SW480 (cell line): ENCODE data around the gene SOX6.
A peak's percentile ranks its signal among the peaks of the same experiment; 100 is the strongest.
"Not testable (repeated sequence)": the region's sequence is repeated elsewhere in the genome, so short reads cannot be mapped to it uniquely, and the experiment has no call there.

ENCODE experiments used
- DNase-seq: peaks from one replicate; pipeline ENCODE4 v3.0.0-alpha.2; 2016; ENCODE audit warnings: low spot score

SOX6 gene

DNA sequence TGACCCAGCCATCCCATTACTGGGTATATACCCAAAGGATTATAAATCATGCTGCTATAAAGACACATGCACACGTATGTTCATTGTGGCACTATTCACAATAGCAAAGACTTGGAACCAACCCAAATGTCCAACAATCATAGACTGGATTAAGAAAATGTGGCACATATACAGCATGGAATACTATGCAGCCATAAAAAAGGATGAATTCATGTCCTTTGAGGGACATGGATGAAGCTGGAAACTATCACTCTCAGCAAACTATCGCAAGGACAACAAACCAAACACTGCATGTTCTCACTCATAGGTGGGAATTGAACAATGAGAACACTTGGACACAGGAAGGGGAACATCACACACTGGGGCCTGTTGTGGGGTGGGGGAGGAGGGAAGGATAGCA lies 209.4 kb downstream of the SOX6 start:
- not testable (repeated sequence) for DNase-seq

DNA sequence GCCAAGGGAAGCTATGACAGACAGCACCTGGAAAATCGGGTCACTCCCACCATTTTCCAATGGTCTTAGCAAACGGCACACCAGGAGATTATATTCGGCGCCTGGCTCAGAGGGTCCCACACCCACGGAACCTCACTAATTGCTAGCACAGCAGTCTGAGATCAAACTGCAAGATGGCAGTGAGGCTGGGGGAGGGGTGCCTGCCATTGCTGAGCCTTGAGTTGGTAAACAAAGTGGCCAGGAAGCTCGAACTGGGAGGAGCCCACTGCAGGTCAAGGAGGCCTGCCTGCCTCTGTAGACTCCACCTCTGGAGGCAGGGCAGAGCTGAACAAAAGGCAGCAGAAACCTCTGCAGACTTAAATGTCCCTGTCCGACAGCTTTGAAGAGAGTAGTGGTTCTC lies 214.7 kb downstream of the SOX6 start:
- DNase-seq, result not testable (repeated sequence)

DNA sequence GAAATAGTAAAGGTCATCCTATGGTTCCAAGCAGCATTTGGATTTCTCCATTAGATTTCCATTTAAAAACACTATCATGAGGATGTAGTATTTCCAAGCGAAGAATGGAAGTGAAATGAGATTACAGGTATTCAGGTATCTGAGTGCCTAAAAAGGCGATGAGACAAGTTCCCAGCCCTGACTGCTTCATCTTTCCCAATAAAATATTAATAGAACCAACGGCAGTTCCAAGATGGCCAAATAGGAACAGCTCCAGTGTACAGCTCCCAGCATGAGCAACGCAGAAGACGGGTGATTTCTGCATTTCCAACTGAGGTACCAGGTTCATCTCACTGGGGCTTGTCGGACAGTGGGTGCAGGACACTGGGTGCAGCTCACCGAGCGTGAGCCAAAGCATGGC lies 215.2 kb downstream of the SOX6 start:
- not testable (repeated sequence) for DNase-seq

DNA sequence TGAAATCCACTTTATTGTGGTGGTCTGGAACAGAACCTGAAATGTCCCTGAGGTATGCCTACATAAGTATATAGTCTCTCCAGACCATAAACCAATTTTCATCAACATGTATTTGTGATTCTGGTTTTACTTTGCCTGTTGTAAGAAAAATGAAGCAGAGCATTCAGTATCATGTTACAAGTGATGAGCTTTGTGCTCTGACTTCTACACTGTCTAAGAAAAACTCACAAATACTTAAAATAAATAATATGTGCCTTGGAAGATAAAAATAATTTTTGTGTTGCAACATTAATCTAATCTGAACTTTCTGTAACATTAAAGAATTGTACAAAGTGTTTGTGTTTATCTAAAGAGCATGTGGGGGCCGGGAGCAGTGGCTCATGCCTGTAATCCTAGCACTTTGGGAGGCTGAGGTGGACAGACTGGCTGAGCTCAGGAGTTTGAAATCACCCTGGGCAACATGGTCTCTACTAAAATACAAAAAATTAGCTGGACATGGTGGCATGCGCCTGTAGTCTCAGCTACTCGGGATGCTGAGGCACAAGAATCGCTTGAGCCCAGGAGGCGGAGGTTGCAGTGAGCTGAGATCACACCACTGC lies 219.5 kb downstream of the SOX6 start:
- DNase-seq, result no peak

DNA sequence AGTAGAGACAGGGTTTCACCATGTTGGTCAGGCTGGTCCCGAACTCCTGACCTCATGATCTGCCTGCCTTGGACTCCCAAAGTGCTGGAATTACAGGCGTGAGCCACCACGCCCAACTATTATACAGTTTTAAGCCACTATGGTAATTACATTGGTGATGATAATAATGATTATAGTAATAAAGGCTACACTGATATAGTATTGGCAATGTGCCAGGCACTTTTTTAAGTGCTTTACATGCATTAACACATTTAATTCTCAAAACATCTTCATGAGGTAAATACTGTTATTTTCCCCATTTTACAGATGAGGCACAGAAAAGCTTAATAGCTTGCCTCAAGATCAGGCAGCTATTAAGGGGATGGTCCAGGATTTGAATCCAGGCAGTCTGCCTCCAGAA lies 222.5 kb downstream of the SOX6 start:
- DNase-seq, result no peak

DNA sequence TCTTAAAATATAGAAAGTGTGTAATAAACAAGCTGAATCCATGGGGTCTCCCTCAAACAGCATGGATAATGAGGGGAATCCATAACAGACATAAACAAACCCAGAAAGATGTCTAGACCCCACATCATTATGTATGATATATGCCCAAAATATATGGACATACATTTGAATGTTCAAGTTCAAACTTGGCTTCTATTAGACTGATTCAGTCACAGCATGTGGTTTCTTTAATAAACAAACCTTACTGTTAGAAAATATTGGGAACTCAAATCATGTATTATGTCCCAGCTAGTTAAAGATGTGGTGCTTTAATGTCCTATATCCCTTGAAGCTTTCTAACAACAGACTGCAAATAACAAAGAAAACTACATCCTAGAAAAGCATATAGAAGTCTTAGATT lies 228.6 kb downstream of the SOX6 start:
- DNase-seq, result no peak

DNA sequence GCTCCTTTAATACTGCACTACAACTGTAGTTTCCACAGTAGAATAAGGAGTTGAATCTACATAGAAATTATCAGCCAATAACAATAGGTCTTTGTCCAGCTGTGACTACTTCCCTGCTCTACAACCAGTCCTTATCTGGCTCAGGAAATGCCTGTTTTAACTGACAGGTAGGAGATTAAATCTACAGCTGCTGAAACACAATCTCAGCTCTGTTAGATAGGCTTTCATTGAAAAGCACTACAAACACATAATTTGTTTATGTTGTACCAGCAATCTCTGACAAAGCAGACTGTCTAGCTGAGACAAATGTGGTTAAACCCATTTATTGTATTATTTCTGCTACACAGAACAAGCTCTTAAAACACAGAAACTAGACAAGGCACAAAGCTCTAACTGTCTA lies 230.0 kb downstream of the SOX6 start:
- peak; percentile 52 for DNase-seq

DNA sequence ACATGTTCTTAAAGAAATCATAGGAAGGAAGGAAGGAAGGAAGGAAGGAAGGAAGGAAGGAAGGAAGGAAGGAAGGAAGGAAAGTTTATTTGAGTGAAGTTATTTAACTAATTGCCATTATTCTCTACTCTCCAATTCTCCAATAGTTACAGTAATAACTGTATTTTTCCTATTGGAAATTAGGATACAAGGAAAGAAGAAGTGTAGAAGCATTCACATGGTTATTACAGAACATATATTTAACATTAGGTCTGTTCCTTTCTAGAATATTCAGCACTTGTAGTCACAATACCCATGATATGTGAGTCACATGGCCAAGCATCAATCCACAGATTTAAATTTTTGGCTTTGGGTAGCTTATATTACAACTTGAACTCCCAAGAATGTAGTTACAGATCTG lies 230.6 kb downstream of the SOX6 start:
- no peak for DNase-seq

DNA sequence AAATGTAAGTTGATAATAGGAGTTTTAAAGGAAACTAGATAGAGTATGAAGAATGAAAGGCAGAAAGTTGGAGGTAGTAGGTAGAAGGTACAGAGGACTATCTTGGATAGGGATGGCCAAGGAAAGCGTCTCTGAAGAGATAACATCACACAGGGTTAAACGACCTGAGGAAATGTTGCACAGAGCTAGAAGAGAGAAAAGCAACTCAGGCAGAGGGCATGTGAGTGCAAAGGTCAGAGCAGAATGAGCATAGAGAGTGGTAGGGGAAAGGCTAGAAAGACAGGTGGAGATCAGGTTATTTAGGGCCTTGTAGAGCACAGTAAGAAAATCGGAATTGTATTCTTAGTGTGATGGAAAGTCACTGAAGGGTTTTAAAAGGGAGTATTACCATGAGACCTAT lies 232.0 kb downstream of the SOX6 start:
- DNase-seq, result no peak

DNA sequence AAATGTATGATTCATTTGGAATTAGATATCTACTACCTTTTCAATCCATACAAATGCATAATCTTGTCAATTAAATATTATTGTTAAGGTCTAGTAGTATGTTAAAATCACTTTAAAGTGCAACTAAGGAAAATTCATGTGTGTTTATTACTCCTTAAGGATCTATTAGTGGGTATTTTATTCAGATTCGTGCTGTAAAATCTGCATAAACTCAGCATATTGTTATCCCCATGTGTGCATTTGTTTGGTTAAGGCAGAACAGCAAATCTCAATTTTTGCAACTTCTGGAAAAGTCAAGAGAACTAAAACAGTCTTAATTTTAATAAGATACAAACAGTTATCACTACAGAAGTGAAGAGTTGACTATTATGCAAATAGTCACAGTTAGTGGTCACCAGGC lies 234.5 kb downstream of the SOX6 start:
- no peak for DNase-seq

DNA sequence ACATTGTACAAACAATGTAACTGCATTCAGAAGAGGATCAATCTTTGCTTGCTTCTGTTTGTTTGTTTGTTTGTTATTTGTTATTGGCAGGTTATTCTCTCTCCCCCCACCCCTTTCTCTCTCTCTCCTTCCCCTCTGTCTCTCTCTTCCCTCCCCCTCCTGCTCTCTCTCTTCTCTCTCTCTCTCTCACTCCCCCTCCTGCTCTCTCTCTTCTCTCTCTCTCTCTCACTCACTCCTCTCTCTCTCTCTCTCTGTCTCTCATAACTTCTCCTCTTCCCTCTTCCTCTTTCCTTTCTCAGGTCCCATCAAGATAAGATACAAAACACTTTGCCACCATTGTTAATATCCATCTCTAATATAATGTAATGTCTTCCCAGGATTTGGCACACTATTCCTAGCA lies 236.3 kb downstream of the SOX6 start:
- no peak for DNase-seq

DNA sequence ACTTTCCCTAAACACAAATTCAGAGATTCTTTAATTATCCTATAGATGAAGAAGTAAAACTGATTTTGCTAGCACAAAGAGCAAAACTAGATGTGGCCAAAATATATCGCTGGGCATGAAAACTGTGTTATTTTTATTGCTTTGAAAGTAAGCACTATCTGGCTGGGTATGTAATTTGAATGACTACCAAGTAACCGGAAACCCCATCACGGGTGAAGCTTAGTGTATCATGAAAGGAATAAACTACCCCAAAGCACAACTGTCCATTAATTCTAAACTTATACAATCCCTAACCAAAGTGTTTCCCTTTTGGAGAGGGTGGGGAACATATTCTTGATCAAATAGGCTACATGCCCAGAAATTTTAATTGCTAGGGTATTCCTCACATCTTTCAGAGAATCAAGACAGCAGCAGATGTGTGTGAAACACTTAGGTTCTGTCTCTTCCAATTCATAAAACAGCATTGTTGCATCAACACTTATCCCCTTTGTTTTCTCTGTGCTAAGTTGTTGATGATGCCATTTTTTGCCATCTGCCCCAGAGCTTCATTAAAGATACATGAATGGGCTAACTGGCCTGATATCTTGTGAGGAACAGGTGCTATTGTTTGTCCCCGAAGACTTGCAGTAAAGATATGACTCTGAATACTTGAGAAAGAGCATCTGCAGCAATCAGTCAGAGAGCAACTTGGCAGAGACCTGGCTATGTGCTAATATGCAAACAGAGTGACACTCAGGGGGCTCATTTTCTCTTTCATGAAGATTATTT lies 238.2 kb downstream of the SOX6 start:
- DNase-seq, result no peak

DNA sequence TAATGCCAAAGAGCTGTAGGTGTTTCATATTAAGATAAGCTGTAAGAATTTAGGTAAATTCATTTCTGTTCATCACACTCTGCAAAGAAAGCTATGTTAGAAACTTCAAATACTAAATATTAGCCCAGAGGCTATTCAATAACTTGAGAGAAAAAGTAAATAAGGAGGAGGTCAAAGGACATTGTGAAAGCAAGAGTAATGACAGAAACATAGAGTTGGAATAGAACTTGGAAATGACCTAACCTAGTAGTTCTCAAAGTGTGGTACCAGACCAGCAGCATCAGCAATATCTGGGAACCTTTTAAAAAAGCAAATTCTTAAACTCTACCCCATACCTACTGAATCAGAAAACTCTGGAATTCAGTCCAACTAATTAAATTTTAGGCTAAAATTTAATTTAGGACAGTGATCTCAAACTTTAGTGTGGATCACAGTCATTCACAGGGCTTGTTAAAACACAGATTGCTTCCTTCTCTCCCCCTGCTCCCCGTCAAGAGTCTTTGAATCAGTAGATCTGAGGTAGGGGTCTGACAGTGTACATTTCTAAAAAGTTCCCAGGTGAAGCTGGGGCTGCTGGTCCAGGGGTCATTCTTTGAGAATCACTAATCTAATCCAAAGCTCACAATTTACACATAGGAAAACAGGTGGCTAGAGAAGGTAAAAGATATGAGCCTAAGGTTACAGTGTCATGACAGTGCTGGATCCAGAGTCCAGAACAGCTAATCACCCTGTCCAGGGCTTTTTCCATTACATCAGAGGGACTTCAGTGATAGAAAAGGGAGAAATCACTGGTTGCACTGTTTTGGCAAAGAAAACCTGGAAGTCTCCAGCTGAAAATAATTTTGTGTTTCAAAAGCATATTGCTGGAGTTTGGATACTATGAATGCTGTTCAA lies 241.1 kb downstream of the SOX6 start:
- no peak for DNase-seq

DNA sequence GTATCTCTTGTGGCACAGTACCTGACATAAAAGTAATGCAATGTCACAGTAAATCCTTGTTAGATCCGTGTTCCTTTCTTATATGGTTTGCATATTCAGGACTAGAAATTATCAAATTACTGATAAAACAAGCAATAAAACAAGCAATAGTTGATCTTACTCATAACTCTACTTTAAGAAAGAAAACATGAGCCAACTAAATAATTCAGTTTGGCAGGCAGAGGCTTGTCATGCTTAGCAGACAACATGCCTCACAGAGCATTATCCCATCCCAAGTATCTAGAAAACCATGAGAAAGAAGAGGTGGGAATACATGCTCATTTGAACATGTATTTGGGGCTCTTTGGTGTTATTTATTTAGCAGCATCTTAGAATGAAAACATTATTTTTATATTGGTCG lies 241.9 kb downstream of the SOX6 start:
- DNase-seq, result no peak

DNA sequence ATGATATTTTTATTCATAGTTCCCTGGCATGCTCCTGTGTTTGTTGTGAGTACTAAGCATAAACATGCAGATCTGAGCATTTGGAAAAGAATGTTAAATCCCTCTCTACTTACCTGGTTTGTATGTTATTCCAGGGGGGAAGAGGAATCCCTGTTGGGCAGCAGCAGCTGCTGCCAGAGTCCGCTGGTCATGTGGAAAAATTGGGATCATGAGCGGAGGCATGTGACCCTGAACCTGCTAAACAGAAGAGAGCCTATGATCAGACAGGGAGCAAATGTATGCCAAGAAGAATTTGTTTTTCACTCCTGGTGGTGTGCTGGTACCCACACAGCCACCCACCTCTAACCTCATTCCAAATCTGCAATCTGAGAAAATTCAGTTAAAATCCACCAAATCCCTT lies 244.7 kb downstream of the SOX6 start:
- DNase-seq, result no peak

DNA sequence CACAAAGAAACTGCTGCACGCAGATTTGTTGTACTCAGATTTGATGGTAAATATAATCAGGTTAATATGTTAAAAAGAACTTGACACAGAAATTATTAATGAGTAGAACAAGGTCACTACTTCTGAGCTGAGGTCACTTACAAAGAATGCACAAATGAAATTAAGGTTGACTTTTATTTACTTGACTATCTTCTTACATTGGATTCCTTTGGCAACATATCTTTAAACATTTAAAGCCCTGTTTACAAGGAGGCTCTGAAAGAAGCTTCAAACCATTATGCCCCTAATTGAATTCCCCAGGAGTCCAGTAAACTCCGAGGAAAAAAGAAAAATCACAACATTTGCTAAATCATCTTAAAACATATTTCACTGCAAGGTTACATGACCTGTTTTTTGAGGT lies 245.5 kb downstream of the SOX6 start:
- no peak for DNase-seq

DNA sequence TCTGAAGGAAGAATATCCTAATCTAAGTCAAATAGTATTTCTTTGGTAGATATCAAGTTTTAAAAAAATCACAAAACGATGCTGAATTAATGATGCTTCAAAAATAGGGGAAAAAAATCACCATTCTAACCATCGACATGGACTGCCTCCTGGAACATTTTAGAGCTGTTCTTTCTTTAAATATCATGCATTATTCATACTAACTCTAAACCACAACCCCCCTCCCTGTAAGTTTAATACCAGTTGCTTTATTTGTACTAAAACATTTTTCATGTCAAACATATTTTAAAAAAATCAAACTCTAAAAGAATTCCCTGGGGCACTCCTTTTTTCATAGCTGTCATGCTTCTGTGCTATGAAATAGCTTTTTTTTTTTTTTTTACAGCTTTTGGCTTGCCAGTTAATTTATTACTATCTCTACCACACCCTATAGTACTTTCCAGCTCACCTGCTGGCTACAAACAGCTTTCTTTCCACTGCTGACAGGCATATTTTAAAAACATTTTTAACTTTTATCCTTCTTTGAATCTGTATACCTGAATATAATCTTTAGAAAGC lies 256.9 kb downstream of the SOX6 start:
- peak; percentile 51 for DNase-seq

DNA sequence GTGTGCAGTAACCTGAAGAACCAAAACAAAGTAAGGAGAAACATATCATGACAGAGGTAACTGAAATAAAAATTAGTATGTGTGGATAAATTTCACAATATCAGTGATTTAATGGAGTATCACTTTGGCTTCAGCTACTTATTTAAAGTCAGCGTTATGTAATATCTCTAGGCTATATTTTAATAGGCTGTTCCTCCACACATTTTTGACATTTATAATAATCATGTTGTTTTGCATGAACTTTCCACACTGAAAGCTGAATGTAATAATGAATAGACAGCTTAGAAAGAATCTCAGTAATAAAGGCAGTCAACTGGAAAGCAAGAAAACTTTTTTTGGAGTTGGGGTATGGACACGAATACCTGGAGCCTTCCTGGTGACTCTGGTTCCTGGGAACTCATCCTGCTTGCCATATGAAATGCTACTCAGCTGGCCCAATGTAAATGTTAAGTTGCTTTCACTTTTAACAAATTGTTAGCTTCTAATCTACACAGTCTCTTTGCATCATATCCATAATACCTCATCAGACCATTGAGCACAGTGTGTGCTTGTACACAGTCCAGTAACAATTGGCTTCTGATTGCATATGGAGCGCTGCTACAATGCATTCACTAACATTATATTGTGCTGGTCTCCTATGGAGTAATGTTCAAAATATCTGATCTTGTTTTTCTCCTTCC lies 257.7 kb downstream of the SOX6 start:
- DNase-seq, result peak; percentile 22

DNA sequence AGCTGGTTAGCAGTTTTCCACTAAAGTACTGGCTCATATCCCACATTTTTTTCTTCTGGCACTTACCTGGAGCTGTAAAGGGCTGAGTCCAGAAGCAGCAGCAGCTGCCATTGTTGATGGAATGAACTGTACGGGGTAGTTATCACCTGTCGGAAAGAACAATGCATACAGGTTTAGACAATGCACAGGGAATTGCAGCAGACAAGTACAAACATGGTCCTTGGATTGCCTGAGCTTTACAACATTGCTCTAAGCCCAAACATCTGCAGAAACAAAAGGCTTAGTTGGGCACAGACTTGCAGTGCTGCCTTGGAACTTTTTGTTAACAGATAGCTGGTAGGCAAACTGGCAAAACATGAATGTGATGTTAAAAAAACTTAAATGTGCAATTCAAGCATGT lies 258.8 kb downstream of the SOX6 start:
- peak; percentile 26 for DNase-seq

DNA sequence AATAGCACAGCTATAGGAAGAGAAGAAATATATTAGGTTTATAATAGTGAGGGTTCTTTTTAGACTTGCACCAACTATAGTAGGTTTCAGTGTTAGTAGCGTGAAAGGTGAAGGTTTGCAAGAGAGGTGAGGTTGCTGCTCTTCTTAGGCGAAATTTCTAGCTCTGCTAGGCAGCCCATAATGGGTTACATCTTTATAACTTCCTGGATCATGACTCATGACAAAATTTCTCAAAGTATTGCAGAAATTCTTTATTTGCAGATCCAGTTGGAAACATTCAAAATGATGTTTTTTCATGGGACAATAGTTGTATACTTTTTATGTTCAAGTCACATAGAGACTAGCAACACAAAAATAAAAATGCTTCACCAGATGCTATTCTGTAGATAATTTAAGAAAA lies 260.0 kb downstream of the SOX6 start:
- DNase-seq, result no peak

DNA sequence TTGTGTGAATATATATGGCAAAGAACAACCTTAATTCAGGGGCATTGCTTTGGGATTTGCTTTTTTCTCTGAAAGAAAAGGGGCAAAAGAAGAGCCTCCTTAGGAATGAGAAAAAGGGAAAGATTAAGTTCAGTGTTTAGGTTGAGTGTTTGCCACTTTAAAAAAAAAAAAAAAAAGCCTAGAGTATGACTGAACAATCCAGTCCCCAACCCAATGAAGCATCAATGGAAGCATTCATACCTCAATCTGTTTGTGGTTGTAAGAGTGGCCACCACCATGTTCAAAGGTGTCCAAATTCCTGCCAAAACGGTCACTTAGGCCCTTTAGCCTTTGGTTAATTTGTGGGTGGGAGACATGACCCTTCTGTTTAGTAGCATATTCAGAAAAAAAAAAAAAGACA lies 260.6 kb downstream of the SOX6 start:
- DNase-seq, result no peak
